Kasumi-1 (cell line): ENCODE measurements around the gene DEPDC1.

ENCODE experiments used
- DNase-seq, 2 experiments: peaks; one replicate each; lab custom pipeline; 2025; lab: John Stamatoyannopoulos, UW

The DEPDC1 gene

GRCh38 chr1:68473060-68473459 is 23.8 kb downstream of the DEPDC1 start:
- DNase-seq, result no peak

GRCh38 chr1:68470388-68470970 is 26.4 kb downstream of the DEPDC1 start:
- peak; percentile 31 to 57 for DNase-seq

- no peak for DNase-seq
These were observed 32.0 kb downstream of the DEPDC1 start for GRCh38 chr1:68464891-68465290.

GRCh38 chr1:68460935-68461334 is 35.9 kb downstream of the DEPDC1 start:
- DNase-seq, result no peak

- no peak for DNase-seq
These were observed 37.1 kb downstream of the DEPDC1 start for GRCh38 chr1:68459796-68460195.

- no peak for DNase-seq
These were observed 37.8 kb downstream of the DEPDC1 start for GRCh38 chr1:68459091-68459490.

GRCh38 chr1:68456202-68456601 is 40.7 kb downstream of the DEPDC1 start:
- no peak for DNase-seq

GRCh38 chr1:68454534-68454933 is 42.3 kb downstream of the DEPDC1 start:
- DNase-seq, result no peak

- no peak for DNase-seq
These were observed 43.7 kb downstream of the DEPDC1 start for GRCh38 chr1:68453060-68453670.

- DNase-seq, result no peak
These were observed 47.0 kb downstream of the DEPDC1 start, which contains the start of gene RPE65 for GRCh38 chr1:68449901-68450300. Gene RPE65 (minus strand): TSS chr1:68449954. CDS start chr1:68449905, 49 bp downstream.

GRCh38 chr1:68448365-68448764 is 48.5 kb downstream of the DEPDC1 start:
- no peak for DNase-seq

- DNase-seq, result no peak
These were observed 51.2 kb downstream of the DEPDC1 start for GRCh38 chr1:68445709-68446108.

GRCh38 chr1:68442822-68443556 is 53.9 kb downstream of the DEPDC1 start:
- peak; percentile 76 to 88 for DNase-seq

GRCh38 chr1:68442006-68442405 is 54.9 kb downstream of the DEPDC1 start:
- DNase-seq, result no peak

GRCh38 chr1:68438310-68438709 is 58.6 kb downstream of the DEPDC1 start:
- no peak for DNase-seq

GRCh38 chr1:68433395-68433794 is 63.5 kb downstream of the DEPDC1 start:
- no peak for DNase-seq

GRCh38 chr1:68431076-68431475 is 65.8 kb downstream of the DEPDC1 start:
- no peak for DNase-seq

- no peak for DNase-seq
These were observed 67.6 kb downstream of the DEPDC1 start for GRCh38 chr1:68429233-68429808.

GRCh38 chr1:68426594-68426993 is 70.3 kb downstream of the DEPDC1 start:
- no peak for DNase-seq
